GM12873 (cell line): ENCODE measurements around the gene GOLIM4.

ENCODE experiments used
- TF ChIP-seq, protein P1 (sequence below): IDR thresholded peaks from 2 replicates; pipeline ENCODE4 v1.5.1; 2012; ENCODE audit warnings: low read depth, mild to moderate bottlenecking, moderate library complexity, low read length, control low read depth; ENCODE audit not compliant: insufficient read depth; ENCODE audit errors: missing control alignments

GOLIM4 gene

GRCh38 chr3:167976516-167977361, 119.0 kb downstream of the GOLIM4 start:
- TF ChIP-seq, protein P1, sequence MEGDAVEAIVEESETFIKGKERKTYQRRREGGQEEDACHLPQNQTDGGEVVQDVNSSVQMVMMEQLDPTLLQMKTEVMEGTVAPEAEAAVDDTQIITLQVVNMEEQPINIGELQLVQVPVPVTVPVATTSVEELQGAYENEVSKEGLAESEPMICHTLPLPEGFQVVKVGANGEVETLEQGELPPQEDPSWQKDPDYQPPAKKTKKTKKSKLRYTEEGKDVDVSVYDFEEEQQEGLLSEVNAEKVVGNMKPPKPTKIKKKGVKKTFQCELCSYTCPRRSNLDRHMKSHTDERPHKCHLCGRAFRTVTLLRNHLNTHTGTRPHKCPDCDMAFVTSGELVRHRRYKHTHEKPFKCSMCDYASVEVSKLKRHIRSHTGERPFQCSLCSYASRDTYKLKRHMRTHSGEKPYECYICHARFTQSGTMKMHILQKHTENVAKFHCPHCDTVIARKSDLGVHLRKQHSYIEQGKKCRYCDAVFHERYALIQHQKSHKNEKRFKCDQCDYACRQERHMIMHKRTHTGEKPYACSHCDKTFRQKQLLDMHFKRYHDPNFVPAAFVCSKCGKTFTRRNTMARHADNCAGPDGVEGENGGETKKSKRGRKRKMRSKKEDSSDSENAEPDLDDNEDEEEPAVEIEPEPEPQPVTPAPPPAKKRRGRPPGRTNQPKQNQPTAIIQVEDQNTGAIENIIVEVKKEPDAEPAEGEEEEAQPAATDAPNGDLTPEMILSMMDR, result no peak

DNA sequence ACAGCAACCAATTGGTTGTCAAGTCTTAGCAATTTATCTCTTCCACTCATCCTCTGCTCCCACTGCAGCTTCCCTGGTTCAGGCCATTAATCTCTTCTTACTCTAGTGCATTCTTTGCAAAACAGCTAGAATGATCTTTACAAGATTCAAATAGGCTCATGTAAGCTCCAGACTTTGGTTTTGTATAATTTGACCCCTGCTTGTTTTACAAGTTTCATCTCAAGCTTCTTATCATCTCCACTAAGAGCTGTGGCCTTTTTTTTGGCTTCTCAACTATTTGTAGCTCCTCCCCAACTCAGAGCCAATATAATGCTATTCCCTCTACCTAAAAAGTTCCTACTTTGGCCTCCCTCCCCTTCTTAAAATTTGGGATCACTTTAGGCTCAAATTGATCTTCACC, 121.8 kb downstream of the GOLIM4 start:
- TF ChIP-seq, protein P1, result no peak

GRCh38 chr3:167973046-167973445, 122.7 kb downstream of the GOLIM4 start:
- TF ChIP-seq, protein P1, result no peak

DNA sequence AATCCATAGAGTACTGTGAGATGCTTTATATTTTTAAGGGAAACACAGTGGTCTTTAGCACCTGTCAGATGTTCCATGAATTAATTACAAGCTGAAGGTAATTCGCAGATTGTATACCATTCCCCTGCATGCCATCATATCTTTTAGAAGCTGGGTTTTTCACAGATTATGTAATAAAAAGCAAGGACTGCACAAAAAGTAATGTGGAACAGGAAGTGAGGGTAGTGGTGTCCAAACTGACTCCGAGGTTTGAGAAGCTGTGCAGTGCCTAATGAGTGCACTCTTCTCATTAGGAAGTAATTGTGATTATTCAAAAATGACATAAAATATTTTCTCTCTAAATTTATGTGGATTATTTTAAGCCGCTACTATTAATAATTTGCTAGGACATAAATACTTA, 123.2 kb downstream of the GOLIM4 start:
- TF ChIP-seq, protein P1, result no peak

DNA sequence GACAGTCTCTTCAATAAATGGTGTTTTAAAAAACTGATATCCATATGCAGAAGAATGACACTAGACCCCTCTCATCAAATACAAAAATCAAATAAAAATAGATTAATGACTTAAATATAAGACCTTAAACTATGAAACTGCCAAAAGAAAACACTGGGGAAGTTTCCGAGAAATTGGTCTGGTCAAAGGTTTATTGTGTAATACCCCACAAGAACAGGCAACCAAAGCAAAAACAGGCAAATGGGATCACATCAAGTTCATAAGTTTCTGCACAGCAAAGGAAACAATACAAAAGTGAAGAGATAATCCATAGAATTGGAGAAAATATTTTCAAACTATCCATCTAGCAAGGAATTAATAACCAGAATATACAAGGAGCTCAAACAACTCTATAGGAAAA, 126.2 kb downstream of the GOLIM4 start:
- TF ChIP-seq, protein P1, result no peak

GRCh38 chr3:167967257-167968036, 128.3 kb downstream of the GOLIM4 start:
- TF ChIP-seq, protein P1, result no peak
